GM20000 (cell line): ENCODE data around the gene SP2.
A peak's percentile ranks its signal among the peaks of the same experiment; 100 is the strongest.

ENCODE experiments used
- DNase-seq: peaks from one replicate; pipeline ENCODE4 v3.0.0; 2012; ENCODE audit warnings: low spot score
- TF ChIP-seq, protein P1 (sequence below): IDR thresholded peaks from 2 replicates; pipeline ENCODE4 v1.5.1; 2012; ENCODE audit warnings: mild to moderate bottlenecking, control low read depth; ENCODE audit errors: extremely low read depth, missing control alignments

SP2 gene

DNA sequence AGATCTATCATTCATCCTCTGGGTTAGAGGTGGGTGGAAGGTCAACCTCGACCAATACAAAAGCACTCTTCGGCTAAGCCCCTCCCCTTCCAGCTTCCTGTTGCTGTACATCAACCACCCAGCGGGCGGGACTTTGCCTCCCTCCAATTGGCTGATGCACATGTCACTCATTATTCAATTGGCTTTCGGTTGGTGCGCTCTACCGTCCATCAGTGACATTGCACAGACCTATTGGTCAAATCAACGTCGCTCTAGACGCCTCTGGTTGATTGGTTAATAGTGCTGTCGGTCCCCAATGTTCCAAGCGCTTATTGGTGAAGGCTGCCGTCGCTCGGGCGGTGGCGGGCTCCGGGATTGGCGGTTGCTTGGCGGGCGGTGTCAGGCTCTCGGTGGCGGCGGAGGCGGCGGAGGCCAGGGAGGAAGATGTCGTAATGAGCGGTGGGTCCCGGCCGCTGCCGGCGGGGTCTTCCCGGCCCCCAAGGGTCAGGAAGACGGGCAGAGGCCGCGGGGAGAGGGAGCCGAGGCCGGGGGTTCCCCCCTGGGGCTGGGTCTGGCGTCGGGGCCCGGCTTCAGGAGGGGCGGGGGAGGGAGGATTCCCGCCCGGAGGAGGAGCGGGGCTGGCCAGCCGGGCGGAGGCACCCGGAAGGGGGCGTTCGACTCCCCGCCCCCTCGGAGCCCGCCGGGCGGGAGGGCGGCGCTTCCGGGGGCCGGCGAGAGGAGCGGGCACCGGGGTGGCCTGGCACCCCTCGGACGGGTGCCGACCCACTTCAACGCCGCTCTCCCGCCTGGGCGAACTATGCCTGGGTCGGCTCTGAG lies at the start of gene SP2:
Gene SP2 (plus strand): TSS at position 381 of the 816 bp plus-strand sequence. CDS start 51 bp downstream, at position 432.
- DNase-seq = peak; percentile 98
- TF ChIP-seq, protein P1, sequence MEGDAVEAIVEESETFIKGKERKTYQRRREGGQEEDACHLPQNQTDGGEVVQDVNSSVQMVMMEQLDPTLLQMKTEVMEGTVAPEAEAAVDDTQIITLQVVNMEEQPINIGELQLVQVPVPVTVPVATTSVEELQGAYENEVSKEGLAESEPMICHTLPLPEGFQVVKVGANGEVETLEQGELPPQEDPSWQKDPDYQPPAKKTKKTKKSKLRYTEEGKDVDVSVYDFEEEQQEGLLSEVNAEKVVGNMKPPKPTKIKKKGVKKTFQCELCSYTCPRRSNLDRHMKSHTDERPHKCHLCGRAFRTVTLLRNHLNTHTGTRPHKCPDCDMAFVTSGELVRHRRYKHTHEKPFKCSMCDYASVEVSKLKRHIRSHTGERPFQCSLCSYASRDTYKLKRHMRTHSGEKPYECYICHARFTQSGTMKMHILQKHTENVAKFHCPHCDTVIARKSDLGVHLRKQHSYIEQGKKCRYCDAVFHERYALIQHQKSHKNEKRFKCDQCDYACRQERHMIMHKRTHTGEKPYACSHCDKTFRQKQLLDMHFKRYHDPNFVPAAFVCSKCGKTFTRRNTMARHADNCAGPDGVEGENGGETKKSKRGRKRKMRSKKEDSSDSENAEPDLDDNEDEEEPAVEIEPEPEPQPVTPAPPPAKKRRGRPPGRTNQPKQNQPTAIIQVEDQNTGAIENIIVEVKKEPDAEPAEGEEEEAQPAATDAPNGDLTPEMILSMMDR = no peak

DNA sequence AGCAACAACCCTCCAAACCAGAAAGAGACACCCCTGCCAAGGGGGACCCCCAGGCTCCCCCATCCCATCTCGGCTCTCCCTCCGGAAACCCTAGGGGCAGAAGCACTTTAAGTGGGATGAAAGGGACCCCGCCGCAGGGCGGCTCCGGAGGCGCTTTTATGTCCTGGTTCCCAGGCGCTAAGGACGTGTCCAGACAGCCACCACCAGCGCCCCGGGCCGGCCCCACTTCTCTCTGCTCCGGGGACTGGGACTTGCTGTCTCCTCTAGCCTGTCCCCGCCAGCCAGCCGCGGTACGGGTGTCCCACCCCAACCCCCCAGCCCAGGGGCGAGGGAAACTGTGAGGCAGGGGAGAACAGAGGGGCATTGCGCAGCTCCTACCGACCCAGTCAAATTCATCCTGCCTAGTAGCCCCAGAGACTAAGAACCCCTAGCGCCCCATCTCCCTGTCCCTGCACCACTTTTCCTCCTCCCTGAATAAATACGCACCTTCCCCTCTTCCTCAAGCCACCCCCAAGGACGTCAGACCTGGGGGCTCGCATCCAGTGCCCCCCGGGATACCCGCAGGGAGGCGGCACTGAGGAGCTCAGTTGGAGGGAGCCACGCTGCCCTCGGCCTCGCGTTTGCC lies 49.2 kb upstream of the SP2 start:
- TF ChIP-seq, protein P1 = no peak
- no peak for DNase-seq

DNA sequence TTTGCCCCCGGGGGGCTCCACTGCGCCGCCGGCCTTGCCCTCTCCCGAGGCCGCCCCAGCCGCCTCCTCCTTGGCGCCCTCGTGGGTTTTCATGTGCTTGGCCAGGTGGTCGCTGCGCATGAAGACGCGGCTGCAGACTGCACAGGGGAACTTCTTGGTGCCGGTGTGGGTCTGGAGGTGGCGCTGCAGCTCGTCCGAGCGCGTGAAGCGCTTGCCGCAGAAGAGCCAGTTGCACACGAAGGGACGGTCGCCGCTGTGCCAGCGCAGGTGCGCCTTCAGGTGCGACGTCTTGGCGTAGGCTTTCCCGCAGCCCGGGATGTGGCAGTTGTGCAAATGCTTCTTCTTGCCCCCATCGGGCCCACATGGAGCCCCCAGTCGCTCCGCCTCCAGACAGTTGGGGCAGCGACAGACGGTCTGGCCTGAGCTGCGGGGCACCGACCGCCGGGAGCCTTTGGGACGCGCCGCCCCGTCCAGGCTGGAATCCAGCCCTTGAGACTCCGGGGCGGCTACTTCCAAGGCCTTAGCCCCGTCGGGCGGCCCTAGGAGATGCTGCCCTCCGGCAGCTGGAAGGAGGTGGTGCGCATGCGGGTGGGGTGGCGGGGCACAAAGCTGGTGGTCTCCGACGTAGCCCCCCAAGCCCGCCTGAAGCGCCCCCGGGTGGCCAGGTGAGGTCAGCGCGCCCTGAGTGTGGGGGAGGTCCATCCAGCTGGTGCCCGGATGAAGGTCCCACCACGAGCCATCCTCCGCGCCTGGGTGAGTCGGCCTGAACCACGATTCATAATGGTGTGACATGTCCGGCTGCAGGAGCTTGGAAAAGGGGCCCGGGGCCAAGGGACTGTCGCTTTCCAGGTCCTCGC lies 48.5 kb upstream of the SP2 start:
- TF ChIP-seq, protein P1 = peak; percentile 54
- no peak for DNase-seq

DNA sequence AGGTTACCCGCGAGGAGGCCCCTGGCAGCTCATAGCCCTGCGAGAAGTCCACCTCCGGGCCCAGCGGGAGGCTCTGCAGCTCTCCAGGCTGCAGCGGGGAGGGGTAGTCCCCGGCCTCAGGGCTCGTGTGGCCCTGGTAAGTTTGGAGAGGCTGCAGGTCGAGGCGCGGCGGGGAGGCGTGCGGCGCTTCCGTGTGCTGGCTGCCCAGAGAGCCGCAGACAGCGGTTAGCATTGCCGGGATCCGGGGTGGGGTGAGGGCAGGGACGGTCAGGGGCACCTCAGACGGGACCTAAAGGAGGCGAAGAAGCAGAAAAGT lies 47.9 kb upstream of the SP2 start:
- no peak for DNase-seq
- TF ChIP-seq, protein P1 = no peak

DNA sequence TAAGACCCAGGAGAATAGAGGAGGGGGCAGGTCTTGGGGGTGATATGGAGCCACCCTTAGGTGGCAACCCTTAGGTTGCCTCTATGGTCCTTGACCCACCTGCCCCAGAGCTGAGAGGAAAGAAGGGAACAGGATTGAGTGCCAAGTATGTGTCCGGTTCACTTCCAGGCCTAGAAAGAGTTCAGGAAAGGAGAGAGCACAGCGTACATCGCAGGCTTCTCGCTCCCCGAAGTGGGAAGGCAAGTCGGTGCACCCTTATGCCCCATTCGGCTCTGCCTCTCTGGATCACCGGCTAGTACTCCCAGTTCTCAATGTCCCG lies 45.7 kb upstream of the SP2 start:
- no peak for DNase-seq
- TF ChIP-seq, protein P1 = no peak

DNA sequence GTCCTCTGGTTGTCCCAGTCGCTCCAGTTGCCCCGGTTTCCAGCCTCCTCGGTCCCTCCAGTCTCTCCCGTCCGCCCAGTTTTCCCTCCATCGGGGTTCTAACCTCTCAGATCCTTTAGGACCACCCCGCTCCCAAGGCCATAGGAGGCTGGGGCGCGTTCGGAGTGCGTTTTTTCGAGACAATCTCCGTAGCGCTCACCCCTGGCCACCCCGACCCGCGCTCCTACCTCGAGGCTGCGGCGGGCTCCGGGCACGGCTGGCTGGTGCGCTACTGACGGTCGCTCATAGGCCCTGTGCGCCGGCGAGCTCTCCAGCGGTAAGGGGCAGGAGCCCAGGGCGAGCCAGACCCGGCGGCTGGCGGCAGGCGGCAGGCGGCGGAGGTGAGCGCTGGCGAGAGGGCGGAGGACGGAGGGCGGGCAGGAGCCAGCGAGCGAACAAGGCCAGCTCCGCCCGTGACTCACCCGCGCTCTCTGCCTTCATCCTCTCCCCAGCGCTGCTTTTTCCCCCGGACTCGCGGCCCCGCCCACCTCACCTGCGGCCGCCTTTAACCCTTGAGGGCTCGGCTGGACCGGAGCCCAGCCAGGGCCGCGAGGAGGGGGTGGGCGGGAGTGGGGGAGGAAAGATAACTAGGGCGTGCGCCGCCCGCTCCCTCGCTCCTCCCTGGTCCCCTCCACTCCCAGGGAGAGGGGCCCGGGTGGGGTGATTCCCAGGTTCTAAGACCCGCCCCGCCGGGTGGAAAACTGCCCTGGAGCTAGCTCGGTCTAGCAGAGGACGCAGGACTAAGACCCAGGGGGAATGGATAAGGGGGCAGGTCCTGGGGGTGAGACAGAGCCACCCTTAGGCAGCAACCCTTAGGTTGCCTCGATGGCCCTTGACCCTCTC lies 45.1 kb upstream of the SP2 start, which contains the start of gene SP6:
Gene SP6 (minus strand): TSS at position 472 of the 882 bp plus-strand sequence. CDS start 2,734 bp downstream, outside the sequence.
- DNase-seq = peak; percentile 76
- TF ChIP-seq, protein P1 = no peak
